ENCODE results near the gene ZNF512.
A peak's percentile ranks its signal among the peaks of the same experiment; 100 is the strongest.
"Not testable (repeated sequence)": the region's sequence is repeated elsewhere in the genome, so short reads cannot be mapped to it uniquely, and the experiment has no call there.

The ZNF512 gene

GRCh38 chr2:27582695-27583389 lies at the start of gene ZNF512:
Gene ZNF512, plus strand, starts transcription at chr2:27583042. Its CDS starts 71 bp downstream, at chr2:27583113.
- peak; percentile 97 for DNase-seq

GRCh38 chr2:27537287-27537686 lies 45.6 kb upstream of the ZNF512 start:
- DNase-seq, result no peak

DNA sequence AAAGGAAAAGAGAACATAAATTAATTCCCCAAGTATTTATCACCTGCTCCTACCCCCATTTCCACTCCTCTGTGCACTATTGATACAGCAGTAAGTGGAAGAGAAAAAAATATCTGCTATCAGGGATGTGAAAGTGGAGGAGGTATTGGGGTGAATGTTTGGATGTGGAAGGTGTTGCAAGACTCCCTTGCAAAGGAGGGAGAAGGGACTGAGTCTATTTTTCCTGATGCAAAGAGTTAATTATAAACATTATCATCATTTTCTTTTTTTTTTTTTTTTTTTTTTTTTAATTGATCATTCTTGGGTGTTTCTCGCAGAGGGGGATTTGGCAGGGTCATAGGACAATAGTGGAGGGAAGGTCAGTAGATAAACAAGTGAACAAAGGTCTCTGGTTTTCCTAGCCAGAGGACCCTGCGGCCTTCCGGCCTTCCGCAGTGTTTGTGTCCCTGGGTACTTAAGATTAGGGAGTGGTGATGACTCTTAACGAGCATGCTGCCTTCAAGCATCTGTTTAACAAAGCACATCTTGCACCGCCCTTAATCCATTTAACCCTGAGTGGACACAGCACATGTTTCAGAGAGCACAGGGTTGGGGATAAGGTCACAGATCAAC lies 43.9 kb upstream of the ZNF512 start:
- DNase-seq, result not testable (repeated sequence)

DNA sequence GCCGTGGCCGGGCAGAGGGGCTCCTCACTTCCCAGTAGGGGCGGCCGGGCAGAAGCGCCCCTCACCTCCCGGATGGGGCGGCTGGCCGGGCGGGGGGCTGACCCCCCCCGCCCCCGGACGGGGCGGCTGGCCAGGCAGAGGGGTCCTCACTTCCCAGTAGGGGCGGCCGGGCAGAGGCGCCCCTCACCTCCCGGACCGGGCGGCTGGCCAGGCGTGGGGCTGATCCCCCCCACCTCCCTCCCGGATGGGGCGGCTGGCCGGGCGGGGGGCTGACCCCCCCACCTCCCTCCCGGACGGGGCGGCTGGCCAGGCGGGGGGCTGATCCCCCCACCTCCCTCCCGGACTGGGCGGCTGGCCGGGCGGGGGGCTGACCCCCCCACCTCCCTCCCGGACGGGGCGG lies 43.2 kb upstream of the ZNF512 start:
- DNase-seq, result not testable (repeated sequence)

- DNase-seq, result no peak
These were observed 38.6 kb upstream of the ZNF512 start for GRCh38 chr2:27544143-27544821.

DNA sequence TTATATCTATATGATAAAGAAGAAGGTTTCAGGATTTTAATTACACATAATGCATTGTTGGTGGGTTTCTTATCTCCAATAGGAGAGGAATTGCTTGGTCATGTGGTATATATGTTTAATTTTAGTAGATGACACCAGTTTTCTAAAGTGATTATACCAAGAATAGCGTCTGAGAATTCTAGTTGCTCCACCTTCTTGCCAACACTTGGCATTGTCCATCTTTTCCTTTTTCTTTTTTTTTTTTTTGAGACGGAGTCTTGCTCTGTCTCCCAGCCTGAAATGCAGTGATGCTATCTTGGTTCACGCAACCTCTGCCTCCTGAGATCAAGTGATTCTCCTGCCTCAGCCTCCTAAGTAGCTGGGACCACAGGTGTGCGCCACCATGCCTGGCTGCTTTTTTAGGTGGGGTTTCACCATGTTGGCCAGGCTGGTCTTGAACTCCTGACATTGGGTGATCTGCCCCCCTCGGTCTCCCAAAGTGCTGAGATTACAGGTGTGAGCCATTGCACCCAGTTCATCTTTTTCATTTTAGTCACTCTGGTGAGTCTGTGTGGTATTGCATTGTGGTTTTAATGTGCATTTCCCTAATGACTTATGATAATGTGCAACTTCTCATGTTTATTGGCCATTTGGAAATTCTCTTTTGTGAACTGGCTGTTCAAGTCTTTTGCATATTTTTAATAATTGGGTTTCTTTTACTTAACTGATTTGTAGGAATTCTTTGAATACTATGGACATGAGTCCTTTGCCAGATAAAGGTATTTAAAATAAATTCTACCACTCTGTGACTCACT lies 37.3 kb upstream of the ZNF512 start:
- DNase-seq, result no peak

GRCh38 chr2:27549303-27549702 lies 33.5 kb upstream of the ZNF512 start:
- no peak for DNase-seq

- no peak for DNase-seq
These were observed 31.3 kb upstream of the ZNF512 start for GRCh38 chr2:27551514-27551913.

DNA sequence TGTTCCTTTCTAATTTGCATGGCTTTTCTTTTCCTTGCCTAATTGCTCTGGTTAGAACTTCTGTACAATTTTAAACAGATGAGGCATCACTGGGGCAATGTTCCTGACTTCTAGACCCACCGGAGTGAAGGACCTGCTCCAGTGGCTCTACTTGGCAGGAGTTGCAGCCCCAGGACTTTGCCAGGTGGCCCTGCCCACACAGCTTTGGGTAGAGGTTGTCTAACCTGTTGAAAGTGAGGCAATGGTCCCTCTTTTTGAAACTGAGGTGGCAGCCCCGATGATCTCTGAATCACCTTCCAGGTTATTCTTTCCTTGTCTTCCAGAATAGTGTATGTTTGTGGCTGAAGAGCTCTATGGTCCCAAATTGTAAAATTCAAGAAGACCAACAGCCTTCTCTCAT lies 29.9 kb upstream of the ZNF512 start:
- no peak for DNase-seq

GRCh38 chr2:27554451-27554850 lies 28.4 kb upstream of the ZNF512 start:
- DNase-seq, result not testable (repeated sequence)

- DNase-seq, result no peak
These were observed 23.6 kb upstream of the ZNF512 start for GRCh38 chr2:27559228-27559627.

DNA sequence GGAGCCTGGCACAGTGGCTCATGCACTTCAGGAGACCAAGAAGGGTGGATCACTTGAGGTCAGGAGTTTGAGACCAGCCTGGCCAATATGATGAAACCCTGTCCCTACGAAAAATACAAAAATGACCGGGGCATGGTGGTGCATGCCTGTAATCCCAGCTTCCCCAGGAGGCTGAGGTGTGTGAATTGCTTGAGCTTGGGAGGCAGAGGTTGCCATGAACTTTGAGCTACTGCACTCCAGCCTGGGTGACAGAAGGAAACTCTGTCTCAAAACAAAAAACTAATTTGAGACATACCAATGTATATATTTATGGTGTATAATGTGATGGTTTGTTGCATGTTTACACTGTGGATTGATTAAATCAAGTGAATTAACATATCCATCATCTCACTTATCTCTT lies 21.8 kb upstream of the ZNF512 start:
- no peak for DNase-seq

- no peak for DNase-seq
These were observed 16.2 kb upstream of the ZNF512 start for GRCh38 chr2:27566628-27567027.

- no peak for DNase-seq
These were observed 13.4 kb upstream of the ZNF512 start for GRCh38 chr2:27569398-27569797.

GRCh38 chr2:27571197-27571596 lies 11.6 kb upstream of the ZNF512 start:
- DNase-seq, result no peak

- no peak for DNase-seq
These were observed 11.2 kb upstream of the ZNF512 start for GRCh38 chr2:27571681-27572080.

DNA sequence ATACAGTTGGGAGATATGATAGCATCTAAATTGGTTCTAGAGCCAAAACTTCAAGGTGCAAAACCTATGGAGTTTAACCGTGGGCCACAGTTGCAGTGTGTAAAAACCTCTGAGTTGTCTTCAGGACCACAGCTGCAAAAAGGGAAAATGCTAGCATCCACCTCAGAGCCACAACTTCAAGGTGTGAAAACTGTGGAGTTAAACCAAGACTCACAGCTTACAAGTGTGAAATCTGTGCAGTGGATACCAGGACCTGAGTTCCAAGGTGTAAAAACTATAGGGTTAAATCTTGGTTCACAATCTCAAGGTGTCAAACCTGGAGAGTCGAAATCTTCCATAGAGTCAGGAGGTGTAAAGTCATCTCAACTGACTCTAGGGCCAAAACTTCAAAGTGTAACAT lies 10.4 kb upstream of the ZNF512 start:
- DNase-seq, result no peak

- no peak for DNase-seq
These were observed 9.8 kb upstream of the ZNF512 start for GRCh38 chr2:27572998-27573429.

- DNase-seq, result no peak
These were observed 9.4 kb upstream of the ZNF512 start for GRCh38 chr2:27573452-27573851.

GRCh38 chr2:27581417-27582128 lies 1.3 kb upstream of the ZNF512 start:
- DNase-seq, result no peak

DNA sequence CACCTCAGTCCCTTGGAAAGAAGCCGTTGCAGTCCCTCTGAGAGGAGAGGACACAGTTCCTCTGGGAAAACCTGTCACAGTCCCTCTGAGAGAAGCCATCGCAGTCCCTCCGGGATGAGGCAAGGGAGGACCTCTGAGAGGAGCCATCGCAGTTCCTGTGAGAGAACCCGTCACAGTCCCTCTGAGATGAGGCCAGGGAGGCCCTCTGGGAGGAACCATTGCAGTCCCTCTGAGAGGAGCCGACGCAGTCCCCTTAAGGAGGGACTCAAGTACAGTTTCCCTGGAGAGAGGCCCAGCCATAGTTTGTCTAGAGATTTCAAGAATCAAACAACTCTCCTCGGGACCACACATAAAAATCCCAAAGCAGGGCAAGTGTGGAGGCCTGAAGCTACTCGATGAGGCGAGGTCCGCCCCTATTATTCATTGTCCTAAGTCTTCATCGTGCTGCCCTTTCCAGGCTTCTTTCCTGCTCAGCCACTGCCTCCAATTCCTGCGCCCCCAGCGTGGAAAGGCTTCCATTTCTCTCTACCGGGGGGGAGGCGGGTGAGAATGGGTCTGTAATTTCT lies 630 bp upstream of the ZNF512 start:
- no peak for DNase-seq

DNA sequence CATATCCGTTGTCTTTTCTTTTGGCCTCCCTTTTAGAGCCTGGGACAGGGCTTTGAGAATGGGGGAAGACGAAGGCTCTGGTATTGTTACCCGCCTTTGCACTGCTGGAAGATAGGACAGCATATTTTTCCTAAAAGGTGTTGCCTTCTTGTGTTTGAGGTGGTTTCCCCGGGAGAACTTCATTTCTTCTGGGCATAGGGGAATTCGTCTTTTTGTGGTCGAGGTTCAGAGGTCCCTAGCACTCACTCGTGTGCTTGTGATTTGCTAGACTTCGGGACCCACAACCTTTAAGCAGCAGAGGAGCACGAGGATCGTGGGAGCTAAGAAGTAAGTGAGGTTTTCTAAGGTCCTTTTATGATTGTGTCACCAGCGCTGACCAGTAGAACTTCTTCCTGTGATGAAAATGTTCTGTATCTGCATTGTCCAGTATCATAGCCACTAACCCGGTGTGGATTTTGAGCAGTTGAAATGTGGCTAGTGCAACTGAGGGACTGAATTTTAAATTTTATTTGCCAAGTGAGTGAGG lies 611 bp downstream of the ZNF512 start:
- DNase-seq, result peak in 1 of 2 experiments; percentile 44

Measured in Kasumi-1 (cell line).